Effector CD8-positive, alpha-beta T cell (primary cell): ENCODE results near the gene SLC25A33.
A peak's percentile ranks its signal among the peaks of the same experiment; 100 is the strongest.
"Not testable (repeated sequence)": the region's sequence is repeated elsewhere in the genome, so short reads cannot be mapped to it uniquely, and the experiment has no call there.

Experiments
- DNase-seq: peaks from one replicate; lab custom pipeline; 2025; lab: John Stamatoyannopoulos, UW

Gene SLC25A33

GRCh38 chr1:9621032-9621431 lies 81.8 kb downstream of the SLC25A33 start:
- no peak for DNase-seq

GRCh38 chr1:9624081-9624480 lies 84.8 kb downstream of the SLC25A33 start:
- no peak for DNase-seq

GRCh38 chr1:9625030-9625429 lies 85.8 kb downstream of the SLC25A33 start:
- not testable (repeated sequence) for DNase-seq

- no peak for DNase-seq
Observed at GRCh38 chr1:9626201-9626608, 86.9 kb downstream of the SLC25A33 start.

GRCh38 chr1:9628541-9629444 lies 89.5 kb downstream of the SLC25A33 start:
- DNase-seq, result peak; percentile 55

- DNase-seq, result peak; percentile 55
Observed at GRCh38 chr1:9629445-9630201, 90.4 kb downstream of the SLC25A33 start.

- DNase-seq, result no peak
Observed at GRCh38 chr1:9630331-9631111, 91.3 kb downstream of the SLC25A33 start.

- no peak for DNase-seq
Observed at GRCh38 chr1:9631613-9632012, 92.3 kb downstream of the SLC25A33 start.

- DNase-seq, result no peak
Observed at GRCh38 chr1:9633493-9633892, 94.2 kb downstream of the SLC25A33 start.

- no peak for DNase-seq
Observed at GRCh38 chr1:9634582-9634981, 95.3 kb downstream of the SLC25A33 start.
